NCI-H2227 (cell line): ENCODE measurements around the gene JPT1.
"Not testable (repeated sequence)": the region's sequence is repeated elsewhere in the genome, so short reads cannot be mapped to it uniquely, and the experiment has no call there.

ENCODE experiments used
- DNase-seq: peaks from one replicate; lab custom pipeline; 2025; ENCODE audit not compliant: unreplicated experiment; lab: John Stamatoyannopoulos, UW

The JPT1 gene

DNA sequence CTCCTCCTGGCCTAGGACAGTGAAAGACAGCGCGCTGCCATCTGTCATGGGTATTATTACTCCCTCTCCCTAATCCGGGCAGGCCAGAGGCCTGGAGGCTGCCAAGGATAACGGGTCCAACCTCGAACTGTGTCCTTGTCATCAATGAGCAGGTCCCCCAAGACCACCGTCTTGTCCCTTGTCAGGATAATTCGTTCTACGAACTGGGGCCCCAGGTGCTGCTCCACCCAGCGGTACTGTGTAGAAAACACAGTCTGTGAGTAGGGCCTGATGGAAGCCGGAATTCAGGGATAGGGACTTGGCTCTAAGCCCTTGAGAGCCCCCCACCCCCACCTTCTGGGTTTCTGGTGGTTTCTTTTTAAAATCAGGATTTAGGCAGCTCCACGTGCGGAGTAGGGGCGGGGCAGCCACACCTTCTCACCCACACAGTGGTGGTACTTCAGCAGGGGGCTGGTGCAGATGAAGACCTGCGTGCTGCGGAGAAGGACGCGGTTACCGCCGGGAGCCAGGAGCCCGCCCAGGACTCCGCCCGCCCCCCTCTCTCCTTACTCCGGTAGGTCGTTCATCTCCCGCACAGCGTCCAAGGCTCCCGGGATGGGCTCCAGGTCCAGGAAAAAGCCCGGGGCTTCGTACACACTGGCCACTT lies 23.6 kb downstream of the JPT1 start:
- peak; percentile 84 for DNase-seq

DNA sequence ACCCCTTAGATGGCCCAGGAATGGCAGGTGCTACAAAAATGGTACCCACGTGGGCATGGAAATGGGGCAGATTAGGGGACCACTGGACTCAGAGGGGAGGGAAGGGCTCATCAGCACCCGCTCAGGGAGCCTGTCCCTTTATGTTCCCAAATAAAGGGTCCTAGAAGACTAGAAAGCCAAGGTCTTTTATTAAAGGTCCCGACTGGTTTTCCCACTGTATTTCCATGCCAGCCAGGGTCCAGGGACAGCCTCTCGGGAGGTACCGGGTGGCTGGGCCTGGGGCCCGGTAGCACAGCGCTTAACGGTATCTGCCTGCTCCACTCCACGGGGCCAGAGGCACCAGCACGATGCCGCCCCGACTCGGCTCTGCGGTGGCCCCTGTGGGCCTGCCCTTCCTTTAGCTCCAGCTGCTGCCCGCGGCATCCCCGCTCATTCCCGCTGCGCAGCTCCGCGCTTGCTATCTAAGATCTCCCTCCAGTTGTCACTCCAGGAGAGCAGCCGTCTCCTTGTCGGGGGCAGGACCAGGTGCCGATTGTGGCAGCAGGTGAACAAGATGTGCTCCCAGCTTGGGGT lies 24.2 kb downstream of the JPT1 start:
- peak; percentile 53 for DNase-seq

DNA sequence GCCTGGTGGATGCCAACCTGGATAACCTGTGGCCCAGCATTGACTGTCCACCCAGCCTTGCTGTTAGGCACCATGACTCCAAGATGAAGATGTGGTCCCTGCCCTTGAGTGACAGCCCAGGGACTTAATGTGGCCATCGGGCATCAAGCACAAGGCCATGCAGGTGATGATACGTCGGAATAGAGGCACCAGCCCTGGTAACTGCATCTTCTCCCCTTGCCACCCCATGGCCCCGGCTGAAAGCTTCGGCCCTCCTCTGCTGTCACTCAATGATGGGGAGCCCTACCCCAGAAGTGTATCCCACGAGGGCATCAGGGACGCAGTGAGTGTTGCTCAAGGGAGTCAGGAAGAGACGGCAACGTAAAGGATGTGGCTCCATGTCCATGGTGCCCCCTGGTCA lies 24.7 kb downstream of the JPT1 start:
- DNase-seq = no peak

DNA sequence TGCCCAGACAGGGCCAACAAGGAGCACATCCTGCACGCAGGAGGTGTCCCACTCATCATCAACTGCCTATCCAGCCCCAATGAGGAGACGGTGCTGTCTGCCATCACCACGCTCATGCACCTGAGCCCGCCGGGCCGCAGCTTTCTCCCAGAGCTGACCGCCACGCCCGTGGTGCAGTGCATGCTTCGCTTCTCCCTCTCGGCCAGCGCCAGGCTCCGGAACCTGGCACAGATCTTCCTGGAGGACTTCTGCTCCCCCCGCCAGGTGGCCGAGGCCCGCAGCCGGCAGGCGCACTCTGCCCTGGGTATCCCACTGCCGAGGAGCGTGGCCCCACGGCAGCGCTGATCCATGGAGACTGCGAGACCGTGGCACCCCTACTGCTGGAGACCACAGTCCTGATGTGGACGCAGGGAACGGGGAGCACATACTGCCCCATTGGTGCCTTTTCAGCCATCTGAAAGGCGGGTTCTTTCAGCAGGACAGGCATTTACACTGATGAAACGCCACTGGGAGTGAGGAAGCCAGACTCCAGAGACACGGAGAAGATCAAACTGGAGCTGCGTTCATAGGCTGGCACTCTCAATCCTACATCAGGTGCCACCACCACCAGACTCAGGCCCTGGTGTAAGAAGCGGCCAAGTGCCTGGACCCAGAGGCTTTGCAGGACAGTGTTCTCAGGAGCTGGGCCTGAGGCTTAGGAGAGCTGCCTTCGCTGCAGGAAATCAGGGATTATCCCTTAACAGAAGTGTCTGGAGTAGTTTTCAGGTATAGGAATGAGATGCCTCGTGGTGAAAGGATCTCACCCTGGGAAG lies 25.4 kb downstream of the JPT1 start:
- no peak for DNase-seq

DNA sequence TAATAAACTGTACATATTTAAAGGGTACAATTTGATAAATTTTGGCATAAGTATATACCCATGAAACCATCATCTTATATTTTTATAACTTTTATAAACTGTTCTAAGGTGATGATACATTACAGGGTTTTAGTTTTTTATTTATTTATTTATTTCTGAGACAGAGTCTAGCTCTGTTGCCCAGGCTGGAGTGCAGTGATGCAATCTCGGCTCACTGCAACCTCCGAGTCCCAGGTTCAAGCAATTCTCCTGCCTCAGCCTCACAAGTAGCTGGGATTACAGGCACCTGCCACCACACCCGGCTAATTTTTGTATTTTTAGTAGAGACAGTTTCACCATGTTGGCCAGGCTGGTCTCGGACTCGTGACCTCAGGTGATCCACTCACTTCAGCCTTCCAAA lies 26.4 kb downstream of the JPT1 start:
- DNase-seq = not testable (repeated sequence)

DNA sequence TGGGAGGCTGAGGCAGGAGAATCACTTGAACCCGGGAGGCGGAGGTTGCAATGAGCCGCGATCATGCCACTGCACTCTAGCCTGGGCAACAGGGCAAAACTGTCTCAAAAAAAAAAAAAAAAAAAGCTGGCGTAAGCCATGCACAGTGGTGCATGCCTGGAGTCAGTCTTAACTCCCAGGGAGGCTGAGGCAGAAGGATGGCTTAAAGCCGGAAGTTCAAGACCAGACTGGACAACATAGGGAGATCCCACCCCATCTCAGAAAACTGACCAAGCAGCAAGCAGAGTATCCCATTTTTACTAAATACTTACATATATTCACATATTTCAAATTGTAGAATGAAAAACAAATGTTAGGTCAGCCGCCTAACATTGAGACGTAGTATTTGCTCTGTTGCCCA lies 27.4 kb downstream of the JPT1 start:
- no peak for DNase-seq

DNA sequence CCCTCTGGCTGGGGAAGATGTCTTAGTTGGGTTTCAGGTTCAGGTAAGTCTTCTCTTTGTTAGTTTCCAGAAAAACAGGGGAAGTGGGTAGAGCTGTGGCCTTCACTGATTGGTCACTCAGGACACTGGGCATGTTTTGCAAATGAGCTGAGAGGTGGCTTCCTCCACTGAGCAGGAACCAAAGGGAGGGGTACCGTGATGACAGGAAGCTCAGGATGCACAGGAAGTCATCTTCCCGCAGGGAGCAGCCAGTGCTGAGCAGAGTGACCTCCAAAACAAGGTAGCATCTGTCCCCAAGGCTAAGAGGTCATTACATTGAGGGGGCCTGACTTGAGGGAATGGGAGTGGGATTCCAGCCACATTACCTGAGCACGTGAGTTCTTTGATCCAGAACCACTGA lies 28.3 kb downstream of the JPT1 start:
- DNase-seq = no peak

DNA sequence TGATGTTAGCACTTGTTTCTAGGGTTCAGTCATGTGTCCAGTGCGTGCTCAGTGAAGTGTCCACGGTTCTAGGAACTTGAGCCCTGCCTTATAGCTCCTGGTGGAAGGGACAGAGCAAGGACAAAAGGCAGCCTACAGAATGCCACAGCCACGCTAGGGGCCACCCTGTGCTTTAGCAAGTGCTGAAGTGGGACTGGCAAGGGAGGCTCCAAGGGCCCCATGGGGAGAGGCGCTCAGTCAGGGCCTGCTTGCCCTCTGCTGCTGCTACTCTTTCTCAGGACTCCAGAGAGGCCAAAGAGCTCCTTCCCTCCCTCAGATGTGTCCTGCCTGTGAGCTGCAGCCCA lies 29.5 kb downstream of the JPT1 start:
- no peak for DNase-seq

DNA sequence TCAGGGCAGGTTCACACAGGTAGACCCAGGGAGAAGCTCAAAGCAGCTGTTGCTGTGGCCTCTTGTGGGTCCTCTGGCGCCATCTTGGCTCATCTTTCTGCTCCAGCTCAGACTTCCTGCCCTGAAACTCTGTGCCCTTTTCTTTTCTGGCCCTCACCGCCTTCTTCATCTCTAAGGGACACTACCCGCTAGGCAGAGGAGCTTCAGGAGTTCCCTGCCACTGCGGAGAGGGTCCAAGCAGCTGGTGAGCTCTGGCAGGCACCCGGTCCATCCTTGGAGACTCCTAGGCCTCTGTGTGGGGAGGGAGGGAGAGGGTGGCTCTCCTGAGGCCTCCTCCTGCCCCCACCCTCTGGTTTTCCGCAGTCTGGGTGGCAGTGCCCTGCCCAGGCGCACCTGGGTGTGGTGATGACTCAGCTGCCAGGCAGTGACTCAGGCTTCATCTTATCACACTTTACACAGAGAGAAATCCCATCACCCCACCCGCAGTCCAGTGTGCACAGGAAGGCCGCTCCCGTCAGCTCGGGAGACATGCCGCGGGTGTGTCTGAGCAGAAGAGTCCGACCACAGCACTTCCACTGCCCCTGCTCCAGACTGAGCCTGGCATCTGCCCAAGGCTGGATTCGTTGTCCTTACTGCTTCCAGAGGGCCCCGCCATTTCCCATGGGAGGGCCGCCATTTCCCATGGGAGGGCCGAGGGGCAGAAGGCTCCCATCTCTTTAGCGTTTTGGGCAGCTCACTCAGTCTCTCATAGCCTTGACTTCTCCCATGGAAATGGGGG lies 30.1 kb downstream of the JPT1 start:
- DNase-seq = no peak

DNA sequence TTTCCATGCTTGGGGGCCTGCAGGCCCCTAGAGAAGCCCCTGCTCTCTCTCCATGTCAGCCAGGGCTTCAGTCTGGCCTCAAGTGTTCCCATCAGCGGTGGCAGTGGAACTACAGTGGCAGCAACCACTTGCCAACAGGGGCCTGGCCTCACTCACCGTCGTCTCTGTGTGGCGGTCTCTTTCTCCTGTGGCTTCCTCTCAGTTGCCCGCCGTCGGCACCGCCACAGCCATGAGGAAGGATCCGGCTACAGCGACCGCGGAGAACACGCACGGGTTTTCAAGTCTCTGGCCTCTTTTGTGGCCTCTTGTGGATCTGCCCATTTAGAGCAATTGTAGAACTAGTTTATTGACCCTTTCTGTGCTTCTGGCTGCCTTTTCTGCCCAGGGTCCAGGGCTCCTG lies 36.0 kb downstream of the JPT1 start:
- no peak for DNase-seq

DNA sequence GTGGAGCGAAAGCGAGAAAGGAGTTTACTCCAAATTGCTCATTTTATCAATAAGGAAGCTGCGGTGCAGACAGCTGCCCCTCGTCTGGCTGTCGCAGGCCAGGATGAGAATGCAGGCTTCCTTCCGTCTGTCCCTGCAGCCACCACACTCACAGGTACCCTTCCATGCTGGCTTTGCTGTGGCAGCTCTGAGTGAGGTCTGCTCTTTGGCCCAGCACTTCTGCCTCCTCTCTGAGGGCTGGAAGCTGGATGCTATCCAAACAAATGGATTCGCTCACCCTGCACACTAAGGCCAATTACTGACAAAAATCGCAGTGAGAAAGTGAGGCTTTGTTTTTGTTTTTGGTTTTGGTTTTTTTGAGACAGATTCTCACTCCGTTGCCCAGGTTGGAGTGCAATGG lies 37.6 kb downstream of the JPT1 start:
- DNase-seq = no peak

DNA sequence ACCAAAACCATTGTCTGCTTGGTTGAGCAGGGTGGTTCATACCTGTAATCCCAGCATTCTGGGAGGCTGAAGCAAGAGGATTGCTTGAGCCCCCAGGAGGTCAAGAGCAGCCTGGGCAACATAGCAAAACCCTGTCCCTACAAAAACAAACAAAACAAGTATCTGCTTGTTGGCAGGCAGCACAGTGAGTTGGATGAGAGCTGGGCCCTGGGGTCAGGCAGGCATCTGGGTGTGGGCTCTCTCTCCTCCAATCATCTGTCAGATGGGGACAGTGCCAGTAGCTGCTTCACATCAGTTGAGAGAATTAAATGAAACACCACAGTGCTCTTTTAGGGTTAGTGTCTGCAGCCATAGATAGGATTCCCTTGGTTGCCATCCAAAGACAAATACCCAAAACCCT lies 38.8 kb downstream of the JPT1 start:
- no peak for DNase-seq

DNA sequence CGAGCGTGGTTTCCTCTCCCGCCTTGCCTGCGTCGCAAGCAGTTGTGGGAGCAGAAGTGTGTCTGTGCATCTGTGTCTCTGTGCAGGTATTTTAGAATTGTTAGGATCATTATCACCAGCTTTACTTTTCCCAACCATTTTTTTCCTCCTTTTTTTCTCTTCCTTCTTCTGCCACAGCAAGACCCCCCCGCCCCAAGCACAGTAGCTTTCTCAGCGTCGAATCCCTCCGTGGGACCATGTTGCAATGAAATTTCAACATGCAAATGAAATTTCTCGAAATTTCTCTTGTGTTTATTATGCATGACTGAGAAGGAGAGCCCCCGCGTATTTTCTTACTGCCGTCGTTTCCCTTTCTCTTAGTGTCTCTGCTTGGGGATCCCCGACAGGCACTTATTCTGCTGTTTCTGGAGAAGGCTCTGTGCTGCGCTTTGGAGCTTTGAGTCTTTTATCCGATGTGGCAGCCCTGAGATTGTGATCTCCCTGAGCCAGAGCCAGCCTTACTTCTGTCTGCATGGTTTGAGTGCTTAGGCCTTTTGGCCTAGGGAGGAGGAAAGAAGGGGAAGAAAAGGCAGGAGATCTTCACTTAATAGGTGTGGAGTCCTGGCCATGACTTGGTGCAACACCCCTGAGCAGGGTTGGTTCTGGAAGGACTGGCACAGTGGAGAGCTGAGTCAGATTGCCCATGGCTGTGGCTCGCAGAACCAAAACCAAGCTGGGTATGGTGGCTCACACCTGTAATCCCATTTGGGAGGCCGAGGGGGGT lies 39.6 kb downstream of the JPT1 start:
- no peak for DNase-seq

DNA sequence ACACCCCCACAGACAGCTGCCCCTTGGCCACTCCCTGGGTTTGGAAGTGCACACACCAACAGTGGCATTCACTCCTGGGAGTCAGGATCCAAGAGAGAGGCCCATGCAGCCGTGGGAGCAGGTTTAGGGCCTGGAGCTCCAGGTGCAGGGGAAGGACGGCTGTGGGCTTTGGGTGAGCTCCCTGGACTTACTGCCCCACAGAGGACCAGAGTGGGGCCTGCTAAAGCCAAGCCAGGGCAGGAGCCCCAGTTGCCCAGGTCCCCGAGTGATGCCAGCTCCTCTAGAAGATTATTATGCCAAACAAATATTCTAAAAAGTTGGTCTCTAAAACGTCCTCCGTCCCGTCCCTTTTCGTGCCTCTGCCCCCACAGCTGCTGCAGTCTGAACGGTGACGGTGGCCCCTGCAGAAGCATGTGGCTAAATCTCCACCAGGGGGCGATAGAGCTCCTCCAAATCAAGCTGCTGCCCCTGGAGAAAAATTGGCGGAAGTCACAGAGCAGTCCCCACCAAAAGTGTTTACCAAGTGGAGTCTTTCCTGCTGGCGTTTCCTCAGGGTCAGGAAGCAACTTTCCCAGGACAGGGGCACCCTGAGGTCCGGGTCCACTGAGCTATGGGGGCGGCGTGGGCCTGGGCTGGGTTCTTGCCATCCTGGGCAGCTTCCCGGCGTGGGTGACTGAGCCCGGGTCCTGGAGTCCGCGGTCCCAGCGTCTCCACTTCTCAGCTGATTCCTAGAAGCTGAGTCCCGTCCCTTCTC lies 40.3 kb downstream of the JPT1 start:
- peak; percentile 89 for DNase-seq

DNA sequence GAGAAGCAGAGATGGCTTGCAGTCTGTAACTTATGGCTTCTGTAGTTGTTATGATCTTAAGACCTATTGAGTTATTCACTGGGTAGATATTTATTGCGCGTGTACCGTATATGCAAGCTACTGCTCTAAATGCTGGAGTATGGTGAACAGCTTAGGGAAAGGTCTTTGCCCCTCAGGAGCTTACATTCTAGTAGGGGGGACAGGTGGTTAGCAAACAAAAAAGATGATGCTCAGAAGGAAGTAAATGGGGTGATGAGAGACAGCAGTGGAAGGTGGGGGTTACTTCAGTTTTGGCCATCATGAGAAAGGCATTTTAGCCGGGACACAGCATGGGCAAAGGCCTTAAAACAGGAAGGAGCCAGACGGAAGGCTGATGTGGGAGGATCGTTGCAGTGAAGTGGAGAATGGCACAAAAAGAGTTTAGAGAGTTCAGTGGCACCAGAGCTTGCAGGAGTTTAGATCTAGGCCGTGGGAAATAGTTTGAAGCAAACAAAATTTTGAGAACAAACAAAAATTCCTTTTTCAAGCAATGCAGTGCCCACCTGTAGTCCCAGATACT lies 42.5 kb downstream of the JPT1 start:
- no peak for DNase-seq

DNA sequence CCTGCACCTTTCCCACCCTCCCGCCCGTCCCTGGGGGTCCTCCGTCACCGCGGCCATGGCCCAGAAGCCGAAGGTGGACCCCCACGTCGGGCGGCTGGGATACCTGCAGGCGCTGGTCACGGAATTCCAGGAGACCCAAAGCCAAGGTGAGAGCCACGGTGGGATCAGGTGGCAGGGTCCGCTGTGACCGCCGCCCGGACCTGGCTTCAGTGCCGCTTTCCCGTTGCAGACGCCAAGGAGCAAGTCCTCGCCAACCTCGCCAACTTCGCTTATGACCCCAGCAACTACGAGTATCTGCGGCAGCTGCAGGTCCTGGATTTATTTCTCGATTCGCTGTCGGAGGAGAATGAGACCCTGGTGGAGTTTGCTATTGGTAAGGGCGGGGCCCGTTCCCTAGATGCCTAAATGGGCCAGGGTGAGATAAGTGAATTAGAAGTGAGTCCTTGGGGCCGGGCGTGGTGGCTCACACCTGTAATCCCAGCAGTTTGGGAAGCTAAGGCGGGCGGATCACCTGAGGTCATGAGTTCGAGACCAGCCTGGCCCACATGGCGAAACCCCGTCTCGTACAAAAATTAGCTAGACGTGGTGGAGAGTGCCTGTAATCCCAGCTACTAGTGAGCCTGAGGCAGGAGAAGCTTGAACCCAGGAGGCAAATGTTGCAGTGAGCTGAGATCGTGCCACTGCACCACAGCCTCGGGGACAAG lies 43.9 kb downstream of the JPT1 start:
- DNase-seq = peak; percentile 32

DNA sequence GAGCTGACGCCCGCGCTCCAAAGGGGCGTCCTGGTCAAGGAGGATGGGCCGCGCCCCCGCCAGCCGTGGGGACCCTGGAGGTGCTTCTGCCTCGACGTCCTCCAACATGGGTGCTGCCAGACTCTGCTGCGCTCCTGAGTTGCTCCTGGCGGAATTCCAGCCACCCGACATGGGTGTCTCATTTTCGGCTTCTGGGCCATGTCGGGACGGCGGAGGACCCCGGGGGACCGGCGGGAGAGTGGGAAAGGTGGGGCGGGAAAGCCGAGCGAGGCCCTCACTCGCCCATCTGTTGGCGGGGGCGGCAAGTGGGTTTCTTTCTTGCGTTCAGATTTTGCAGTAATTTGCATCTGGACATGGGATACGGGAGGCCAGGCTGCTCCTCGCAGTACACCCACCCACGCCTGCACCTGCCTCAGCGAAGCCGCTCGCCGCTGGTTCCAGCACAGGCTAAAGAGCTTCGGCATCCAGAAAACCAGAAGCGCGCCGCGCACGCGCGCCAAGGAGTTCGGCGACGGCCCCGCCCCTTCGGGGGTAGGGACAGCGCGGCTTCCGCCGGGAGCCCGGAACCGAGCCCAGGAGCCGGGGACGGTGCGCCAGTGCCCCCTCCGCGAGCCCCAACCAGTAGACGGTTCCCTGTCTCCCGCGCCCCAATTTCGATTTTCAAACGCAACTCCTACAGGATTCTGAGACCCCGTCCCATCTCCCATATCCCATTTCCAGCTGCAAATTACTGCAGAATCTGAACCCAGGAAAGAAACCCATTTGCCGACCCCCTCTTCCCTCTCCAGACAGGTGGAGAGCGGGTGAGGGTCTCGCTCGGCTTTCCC lies 44.7 kb downstream of the JPT1 start, which contains the start of gene ARMC7:
TSS of gene ARMC7 (plus strand) at position 563 of the 827 bp plus-strand sequence. CDS start 320 bp downstream, outside the sequence.
- DNase-seq = peak; percentile 94

DNA sequence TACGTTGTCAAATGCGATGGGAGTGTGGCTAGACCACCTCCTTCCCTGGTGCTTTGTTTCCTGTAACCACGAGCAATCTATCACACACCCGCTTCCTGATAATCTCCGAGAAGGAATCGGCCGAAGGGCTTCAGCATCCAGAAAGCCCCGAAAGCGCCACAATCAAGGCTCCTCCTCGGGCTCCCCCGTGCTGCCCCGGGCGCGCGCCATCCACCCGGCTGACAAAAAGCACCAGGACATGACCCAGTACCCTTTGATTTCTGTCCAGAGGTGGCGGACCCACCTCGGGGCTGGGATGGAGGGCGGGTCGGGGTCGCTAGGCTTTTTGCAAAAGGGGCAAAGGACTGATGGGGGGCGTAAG lies 45.3 kb downstream of the JPT1 start:
- no peak for DNase-seq
